Spleen (tissue), 7 donors: Measurements from ENCODE around the gene LRATD1.

Experiments
- POLR2A ChIP-seq, 3 donors: fragments of 450-650 bp; IDR thresholded peaks; one replicate each; pipeline ENCODE4 v1.5.1; 2017; ENCODE audit warnings: antibody characterized with exemption in 3 of 3, mild to moderate bottlenecking in 1 of 3
- TF ChIP-seq, protein P1 (sequence below), 11 experiments: fragments of 200-600 bp in 7 of 11; fragments of 450-650 bp in 4 of 11; sonication (generic) in 4 of 11; IDR thresholded peaks in 8 of 11; conservative IDR thresholded peaks in 3 of 11; 1 replicate in 7 of 11; 2 replicates in 4 of 11; pipeline versions ENCODE4 v1.4.0 to v1.8.0; 2016 to 2021; ENCODE audit warnings: antibody characterized with exemption in 11 of 11, inconsistent platforms in 4 of 11, mild to moderate bottlenecking in 1 of 11
- donor health status: DM: no; HTN: no; CAD: no; lungs with moderate emphysema.
- donor health status: DM: no; HTN: no; CAD: no.
- donor health status: DM: no; HTN: no; CAD: no.

DNA sequence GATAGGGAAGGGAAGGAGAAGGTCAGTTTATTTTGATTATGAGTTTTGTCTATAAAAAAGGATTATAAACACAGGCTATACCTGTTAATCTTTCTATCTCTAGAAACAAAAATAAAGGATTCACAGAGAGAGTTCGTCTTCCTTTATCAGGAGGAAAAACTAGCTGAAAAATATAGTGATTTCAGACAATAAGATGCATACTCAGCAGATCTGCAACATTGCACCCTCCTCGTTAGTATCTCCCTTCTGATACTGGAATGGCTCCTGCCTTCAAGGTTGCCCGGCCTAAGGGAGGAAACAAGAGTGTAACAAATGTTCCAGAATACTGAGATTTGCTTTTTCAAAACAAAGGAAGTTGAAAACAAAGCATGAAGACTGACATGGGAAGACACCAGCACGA is 48.7 kb upstream of the LRATD1 start:
- TF ChIP-seq, protein P1, sequence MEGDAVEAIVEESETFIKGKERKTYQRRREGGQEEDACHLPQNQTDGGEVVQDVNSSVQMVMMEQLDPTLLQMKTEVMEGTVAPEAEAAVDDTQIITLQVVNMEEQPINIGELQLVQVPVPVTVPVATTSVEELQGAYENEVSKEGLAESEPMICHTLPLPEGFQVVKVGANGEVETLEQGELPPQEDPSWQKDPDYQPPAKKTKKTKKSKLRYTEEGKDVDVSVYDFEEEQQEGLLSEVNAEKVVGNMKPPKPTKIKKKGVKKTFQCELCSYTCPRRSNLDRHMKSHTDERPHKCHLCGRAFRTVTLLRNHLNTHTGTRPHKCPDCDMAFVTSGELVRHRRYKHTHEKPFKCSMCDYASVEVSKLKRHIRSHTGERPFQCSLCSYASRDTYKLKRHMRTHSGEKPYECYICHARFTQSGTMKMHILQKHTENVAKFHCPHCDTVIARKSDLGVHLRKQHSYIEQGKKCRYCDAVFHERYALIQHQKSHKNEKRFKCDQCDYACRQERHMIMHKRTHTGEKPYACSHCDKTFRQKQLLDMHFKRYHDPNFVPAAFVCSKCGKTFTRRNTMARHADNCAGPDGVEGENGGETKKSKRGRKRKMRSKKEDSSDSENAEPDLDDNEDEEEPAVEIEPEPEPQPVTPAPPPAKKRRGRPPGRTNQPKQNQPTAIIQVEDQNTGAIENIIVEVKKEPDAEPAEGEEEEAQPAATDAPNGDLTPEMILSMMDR (IDR thresholded peaks at IDR 0.05 in 8 of 11, conservative IDR thresholded peaks at IDR 0.05 in 3 of 11) = no peak
- TF ChIP-seq POLR2A (IDR thresholded peaks at IDR 0.05) = no peak
